GM19468 (cell line): Measurements from ENCODE around the gene COL23A1.

Experiments used
- ATAC-seq: cut with Tn5 transposase; IDR thresholded peaks from one replicate; pipeline ENCODE4 v1.9.1; 2021; ENCODE audit warnings: mild to moderate bottlenecking, moderate library complexity, moderate number of reproducible peaks; ENCODE audit not compliant: unreplicated experiment; ENCODE audit errors: extremely low read depth

The COL23A1 gene

DNA sequence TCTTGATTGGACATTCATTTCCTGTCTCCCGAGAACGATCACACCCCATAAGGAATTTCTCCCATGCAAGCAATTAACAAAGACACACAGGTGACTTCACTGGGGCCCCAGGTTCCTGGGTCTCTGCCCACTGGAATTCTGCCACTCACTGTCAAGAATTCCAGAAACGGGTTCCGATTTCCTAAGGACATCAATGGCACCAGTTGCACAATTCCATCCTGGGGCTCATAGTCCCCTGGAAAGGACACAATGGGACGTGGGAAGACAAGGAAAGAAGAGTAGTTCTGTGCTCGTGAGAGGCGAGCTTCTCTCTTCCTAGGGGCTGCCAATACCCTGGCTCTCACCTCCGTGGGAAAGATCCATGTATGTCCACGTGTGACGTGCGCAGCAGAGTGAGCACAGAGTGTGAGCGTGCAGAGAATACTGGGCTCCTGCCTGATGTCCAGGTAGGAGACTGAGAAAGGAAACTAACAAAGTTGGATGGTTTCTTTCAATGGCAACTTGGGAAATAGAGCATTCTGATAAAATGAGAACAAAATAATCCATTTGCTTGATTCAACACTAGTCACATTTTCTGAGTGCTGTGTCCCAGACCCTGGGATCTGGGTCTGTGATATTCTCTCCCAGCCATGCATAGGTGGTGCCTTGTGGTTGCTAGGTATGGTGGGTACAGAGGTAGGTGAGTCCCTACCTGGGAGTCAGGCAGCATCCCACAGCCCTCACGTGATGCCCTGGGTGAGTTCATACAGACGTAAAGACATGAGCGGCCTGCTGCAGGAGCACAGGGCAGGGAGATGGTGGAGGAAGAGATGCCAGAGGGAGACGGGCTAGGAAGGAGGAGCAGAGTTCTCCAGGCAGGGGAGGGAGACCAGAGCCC is 159.8 kb downstream of the COL23A1 start:
- no peak for ATAC-seq

DNA sequence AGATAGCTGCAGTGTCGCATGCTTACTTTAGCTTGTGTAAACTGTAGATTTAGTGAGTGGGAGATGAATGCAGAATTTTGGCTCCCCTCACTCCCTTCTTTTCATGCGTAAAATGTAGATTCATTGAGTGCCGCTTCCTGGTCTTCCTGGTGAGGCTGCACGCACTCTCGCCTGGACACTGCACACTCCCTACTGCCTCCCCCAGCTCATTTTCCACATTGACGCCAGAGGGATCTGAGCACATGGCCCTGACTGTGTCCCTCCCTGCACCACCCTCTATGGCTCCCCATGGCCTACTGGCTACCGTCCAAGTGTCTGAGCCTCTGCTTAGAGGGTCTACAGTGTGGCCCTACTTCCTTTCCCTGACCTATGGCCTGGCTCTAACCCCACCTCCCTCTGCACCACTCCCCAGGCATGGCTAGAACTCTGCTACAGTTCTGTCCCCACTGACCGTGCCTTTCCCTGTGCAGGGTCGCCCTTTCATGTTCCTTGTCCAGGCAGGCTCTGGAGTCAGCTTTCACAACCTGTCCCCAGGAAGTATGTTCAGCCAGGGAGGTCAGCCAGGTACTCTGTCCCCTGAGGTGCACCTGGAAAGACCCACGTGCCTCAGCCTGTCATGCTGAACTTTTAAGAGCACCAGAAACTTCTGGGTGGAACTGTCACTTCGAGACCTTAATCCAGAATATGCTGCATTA is 160.6 kb downstream of the COL23A1 start:
- ATAC-seq: no peak

DNA sequence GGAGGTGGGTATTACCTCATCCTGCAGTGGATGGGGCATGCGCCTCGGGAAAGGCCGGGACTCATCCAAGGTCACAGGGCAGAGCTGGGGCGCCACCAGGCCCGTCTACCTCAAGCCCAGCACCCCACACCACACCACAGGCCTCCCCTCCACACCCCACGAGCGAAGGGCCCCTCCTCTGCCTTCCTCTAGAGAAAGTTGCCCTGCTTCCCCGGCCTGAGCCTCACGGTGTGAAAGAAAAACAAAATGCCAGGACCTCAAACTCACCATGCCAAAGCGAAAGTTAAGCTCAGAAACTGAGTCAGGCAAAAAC is 161.1 kb downstream of the COL23A1 start:
- no peak for ATAC-seq

DNA sequence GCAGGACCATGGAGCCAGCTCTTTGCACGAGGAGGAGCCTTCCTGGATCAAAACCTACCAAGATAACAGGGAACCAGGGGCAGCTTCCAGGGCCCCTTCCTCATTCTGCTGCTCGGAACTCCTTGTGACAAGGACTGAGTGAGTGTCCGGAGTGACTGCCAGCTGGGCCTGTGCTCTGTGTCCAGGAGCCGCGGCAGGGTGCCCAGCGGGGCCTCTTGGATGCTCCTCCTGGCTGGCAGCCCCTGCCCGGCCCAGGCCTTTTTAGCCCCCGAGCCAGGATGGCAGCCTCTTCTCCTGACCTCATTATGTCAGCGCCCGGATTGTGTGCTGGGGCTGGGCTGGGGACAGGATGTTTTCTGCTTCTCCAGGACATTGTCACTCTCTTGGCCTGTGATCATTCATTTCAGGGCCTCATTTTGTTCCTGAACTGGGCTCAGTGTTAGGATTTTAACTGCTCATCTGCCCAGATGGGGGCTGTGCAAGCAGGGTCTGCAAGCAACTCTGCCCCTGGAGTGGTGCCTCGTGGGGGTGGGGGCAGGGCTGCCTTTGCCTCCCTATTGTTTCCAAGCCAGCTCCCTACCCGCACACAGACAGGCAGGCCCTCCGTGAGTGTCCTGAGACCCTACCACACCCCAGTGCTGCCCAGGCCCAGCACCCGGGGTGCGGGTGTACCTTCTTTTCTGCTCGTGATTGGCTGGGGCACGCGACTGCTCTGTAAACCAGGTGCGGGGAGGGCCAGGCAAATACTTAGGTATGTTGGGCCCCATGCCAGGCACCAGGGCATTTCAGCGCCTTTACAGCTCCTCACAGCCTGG is 161.6 kb downstream of the COL23A1 start:
- no peak for ATAC-seq

DNA sequence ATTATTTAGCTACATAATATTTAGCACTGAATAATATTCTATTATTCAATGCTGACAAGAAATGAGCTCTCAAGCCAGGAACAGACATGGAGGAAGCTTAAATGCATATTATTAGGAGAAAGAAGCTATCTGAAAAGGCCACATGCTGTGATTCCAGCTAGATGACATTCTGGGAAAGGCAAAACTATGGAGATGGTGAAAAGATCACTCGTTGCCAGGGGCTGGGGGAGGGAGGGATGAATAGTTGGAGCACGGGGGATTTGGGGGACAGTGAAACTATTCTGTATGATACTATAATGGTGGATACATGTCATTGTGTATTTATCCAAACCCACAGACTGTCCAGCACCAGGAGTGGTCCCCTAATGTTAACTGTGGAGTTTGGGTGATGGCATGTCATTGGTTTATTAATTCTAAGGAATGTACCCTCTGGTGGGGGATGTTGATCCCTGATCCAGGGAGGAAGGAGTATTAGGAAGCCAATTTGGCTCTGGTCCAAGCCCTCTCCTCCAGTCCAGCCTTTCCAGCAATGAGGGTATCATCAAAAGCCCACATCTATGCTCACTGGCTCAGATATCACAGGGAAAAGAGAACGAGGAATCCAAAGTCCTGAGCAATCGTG is 162.5 kb downstream of the COL23A1 start:
- no peak for ATAC-seq

DNA sequence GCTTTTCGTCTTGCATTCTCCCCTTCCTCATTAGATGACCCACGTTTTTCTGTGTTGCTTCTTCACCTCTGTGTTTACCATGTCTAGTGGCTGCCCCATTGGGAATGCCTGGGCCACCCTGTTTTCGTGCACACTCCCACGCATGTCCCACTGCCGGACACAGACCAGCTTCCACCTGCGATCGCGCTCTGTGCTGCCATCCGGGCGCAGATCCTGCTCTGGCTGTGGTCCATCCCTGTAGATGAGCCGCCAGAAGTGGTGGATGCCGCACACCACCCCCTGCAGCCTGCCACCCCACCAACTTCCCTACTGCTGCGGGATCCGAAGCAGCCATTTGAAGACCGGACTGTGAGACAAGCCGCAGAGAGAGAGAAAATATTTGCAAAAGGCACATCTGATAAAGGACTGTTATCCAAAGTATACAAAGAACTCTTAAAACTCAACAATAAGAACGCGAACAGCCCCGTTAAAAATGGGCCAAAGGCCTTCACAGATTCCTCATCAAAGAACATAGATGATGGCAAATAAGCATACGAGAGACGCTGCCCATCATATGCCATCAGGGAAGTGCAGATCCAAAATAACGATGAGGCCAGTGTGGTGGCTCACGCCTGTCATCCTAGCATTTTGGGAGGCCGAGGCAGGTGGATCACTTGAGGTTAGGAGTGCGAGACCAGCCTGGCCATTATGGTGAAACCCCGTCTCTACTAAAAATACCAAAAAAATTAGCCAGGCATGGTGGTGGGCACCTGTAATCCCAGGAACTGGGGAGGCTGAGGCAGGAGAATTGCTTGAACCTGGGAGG is 163.7 kb downstream of the COL23A1 start:
- no peak for ATAC-seq

DNA sequence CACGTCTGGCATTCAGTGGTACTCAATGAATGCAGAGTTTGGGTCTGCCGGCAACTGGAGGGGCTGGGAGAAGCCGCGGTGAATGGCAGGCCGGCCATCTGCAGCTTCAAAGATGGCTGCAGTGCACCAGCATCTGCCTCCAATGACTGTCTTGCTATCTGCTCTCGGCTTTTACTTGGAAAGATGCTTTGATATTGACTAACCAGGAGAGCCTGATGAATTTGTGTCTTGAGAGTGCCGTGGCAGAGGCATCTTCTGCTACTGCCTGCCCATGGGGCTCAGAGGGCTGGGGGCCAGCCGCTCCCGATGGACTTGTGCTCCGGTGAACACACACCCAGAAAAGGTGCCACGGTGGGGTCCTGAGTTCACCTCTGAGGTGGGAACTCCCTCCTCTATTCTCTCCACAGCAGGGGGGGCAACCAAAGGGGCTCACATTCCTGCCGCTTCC is 164.5 kb downstream of the COL23A1 start:
- no peak for ATAC-seq

DNA sequence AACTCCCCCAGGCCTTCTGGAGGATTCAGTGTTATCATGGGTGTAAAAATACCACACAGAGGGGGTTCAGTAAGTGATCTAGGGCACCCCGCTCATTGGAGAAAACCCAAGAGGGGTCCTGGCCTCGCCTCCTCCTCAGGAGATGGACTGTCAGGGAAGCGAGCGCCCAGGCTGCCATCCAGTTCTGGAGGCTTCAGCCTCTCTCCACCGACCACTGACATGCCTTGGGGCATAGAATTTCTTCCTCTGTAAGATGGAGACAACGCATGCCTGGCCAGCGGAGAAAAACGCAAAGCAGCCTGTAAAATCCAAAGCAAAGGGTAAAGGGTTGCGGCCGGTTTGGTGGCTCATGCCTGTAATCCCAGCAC is 165.4 kb downstream of the COL23A1 start:
- no peak for ATAC-seq

DNA sequence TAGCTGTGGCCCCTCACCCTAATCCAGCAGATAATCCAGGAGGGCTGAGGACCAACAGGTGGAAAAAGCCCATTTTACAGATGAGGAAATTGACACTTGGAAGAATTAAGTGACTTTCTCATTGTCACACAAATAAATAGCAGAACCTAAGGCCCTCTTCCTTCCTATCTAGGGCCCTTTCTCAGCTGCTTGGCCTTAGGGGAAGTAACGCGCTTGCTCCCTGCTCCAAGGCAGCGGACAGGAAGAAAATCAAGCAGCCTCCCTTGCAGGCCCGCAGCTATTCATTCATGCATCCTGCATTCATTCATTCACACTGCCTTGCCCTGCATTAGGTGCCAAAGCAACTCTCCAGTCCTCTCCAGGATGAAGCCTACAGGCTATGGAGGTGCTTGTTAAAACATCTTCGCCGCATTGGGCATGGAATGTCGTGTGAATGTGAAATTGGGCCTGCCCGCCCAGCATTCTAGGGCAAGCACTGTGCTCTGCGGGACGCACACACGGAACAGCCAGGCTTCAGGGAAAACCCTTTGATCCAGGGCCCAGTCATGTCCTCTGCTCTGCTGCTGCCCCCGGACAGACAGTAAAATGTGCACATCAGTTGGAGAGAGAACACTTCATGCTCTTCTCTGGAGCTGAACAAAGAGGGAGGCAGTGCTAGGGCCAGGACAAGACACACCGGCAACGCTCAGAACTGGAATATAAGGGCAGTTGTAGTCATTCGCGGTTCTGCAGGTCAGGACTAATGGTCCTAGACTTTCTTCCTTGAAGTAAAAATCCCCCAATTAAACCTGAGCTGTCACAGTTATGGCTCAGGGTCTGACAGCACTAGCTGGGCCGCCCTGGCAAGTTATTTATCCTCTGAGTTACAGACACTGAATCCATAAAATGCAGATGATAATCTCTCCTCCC is 166.0 kb downstream of the COL23A1 start:
- no peak for ATAC-seq

DNA sequence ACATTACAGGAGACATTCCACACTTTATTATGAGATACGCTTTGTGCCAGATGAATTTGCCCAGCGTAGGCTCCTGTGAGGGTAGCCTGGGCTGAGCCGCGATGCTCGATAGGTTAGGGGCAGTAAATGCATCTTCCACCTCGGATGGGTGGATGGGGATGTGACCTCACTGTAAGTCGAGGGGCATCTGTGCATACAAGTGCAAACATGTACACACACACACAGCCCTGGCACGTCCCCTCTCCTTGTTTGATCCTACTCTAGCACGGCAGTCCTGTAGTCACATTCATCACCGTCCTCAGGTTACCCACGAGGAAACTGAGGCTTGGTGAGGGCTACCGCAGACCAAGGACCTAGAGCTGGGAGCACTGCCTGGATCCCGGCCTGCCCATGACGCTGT is 166.8 kb downstream of the COL23A1 start:
- ATAC-seq: no peak

DNA sequence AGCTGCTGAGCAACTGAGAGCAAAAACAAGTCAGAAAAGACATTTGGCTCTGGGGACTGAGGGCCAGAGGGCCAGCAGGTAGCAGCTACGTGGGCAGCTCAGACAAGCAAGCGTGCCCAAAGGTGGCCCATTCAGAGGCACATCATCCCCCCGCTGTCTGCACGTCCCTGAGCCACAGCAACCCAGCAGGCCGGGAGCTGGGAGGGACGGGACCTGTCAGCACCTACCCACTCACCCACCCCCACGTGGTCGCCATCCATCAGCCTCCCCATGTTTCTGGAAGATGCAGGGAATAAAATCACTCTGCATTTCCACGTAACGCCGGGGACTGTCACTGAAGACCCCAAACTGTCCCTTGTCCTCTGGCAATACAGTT is 167.8 kb downstream of the COL23A1 start:
- no peak for ATAC-seq

DNA sequence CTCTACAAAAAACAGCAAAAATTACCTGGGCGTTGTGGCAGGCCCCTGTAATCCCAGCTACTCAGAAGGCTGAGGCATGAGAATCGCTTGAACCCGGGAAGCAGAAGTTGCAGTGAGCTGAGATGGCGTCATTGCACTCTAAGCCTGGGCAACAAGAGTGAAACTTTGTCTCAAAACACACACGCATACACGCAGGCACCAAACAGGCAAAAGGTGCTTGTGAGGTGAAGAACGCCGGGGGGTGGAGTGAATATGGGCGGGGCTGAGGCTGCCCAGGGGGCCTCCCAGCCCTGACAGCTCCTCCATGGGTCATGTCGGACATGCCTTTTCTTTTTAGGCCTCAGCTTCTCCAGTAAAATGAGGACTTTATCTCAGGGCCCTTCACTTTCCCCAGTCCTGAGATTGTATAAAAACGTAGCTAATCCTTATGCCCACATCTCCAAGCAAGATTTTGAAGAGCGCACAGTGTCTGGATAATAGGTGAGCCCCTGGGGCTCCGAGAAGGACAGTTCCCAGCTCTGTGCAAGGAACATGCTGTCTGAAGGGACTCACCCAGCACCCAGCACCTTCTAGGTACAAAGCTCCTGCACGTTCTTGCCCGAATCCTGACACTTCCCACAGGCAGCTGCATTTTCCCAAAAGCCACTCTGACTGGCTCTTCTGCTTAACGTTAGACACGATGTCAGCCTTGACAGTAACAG is 168.3 kb downstream of the COL23A1 start:
- no peak for ATAC-seq

DNA sequence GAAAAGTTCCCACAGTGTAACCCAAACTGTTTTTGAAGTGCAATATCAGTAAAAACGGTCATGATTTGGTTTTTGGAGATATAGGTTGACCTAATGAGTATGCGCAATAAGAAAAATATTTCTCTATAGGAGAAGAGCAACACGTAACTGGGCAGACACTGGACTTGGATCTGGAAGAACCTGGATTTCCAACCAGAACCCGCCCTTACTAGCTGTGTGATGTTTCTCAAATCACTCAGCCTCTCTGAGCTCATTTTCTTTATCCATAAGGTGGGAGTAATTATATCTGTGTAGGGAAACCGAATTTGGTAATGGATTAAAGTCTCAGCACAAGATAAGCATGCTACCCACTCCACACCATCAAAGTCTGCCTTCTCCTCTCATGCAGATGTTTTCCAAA is 169.1 kb downstream of the COL23A1 start:
- ATAC-seq: no peak

DNA sequence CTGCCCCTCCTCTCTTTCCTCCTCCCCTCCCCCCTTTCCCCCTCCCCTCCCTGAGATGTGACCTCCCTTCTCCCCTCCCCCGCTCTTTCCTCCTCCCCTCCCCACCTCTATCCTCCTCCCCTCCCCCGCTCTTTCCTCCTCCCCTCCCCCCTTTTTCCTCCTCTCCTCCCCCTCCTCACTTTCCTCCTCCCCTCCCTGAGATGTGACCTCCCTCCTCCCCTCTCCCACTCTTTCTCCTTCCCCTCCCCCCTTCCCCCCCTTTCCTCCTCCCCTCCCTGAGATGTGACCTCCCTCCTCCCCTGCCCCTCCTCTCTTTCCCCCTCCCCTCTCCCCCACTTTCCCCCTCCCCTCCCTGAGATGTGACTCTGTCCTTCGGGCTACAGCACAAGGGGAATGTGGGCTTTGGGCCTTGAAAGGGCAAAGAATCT is 169.8 kb downstream of the COL23A1 start:
- no peak for ATAC-seq

DNA sequence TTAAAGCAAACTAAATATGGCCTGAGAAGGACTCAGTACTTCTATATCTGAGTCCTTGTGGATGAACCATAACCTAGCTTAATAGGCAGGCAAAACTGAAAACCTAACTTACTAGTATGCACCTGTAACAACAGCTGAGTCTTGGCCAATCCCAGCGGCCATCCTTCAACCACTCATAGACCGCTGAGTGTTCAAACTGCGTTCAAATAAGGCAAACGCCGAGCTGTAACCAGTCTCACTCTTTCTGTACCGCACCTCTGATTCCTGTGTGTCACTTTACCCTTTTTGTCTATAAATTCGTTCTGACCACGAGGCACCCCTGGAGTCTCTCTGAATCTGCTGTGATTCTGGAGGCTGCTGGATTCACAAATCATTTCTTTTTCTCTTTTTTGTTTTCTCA is 170.5 kb downstream of the COL23A1 start:
- ATAC-seq: no peak

DNA sequence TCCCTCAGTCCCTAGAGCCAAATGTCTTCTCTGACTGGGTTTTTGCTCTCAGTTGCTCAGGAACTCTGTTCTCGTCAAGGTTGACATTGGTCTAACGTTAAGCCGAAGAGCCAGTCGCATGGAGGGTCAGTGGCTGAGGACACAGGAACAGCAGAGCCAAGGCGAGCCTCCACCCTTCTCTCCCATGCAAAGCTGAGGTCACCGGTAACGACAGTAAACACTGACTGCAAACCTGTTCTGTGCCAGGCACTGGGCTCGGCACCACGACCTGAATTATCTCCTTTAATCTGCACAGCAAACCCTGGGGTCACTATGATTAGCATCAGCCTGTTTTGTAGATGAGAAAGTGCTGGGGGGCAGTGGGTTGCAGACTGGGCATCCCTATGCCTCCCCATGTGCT is 171.0 kb downstream of the COL23A1 start:
- ATAC-seq: no peak

DNA sequence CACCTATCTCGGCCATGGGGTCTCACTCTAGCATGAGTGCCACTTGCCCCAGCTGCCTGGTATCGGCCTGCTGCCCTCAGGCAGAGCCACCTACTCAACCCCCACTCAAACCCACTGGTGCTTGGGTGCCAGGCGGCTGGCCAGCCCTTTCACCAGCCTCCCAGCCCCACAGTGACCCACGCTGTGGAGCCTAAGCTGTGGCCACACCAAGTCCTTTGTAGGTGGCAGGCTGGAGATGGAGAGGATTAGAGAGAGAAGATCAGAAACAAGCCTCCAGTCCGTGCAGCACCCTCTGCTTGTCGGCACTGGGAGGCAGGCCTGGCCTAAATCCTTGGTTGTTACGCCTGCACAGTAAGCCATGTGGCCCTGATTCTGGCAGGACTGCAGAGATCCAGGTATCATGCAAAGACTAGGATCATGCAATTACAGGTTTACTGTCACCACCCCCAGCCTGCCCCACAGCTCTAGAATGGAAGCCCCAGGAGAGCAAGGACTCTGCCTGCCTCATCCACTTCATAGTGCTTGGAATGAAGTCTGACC is 171.7 kb downstream of the COL23A1 start:
- ATAC-seq: no peak

DNA sequence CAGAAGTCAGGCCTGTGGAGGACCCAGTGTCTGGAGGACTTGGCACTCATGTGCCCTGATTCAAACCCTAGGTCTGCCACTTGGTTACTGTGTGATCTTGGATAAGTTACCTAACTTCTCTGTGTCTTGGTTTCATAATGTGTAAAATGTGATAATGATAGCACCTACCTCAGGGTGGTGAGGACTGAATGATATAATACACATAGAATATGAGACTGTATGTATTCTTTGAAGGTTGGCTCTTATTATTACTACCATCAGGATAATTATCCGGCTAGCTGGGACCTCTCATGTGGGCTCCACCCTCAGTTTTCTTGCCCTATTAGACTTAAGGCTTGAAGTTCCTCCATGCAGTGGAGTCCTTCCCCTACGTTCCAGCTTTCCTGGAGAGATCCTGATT is 172.2 kb downstream of the COL23A1 start:
- ATAC-seq: no peak
